Mesenteric fat pad (tissue), 1 donor: ENCODE results near the gene SIRT7. TPM values are rescaled to one million over a fixed set of nuclear protein-coding genes. Genes with fewer than 3 reads are reported as not detected.

Source experiments
- DNase-seq: peaks from one replicate; pipeline ENCODE4 v3.0.0-alpha.2; 2020; ENCODE audit warnings: low spot score
- total RNA-seq: library from RNA; stranded (reverse); fragmentation: NEBNext Ultra II Directional; extraction: Animal tissue kit (Norgen Biotek cat#: 25700); gene quantifications from one replicate; pipeline ENCODE4 v1.2.1, GENCODE V29; 2021
- donor health status: DM: yes; HTN: yes; CAD: no.

The SIRT7 gene
- total RNA-seq, 1 donor from 2014 or later: 16.9 TPM

- no peak for DNase-seq
Measured at GRCh38 chr17:81907219-81908145, 10.5 kb downstream of the SIRT7 start.

GRCh38 chr17:81906476-81907218, 11.3 kb downstream of the SIRT7 start:
- no peak for DNase-seq

GRCh38 chr17:81905993-81906392, 12.0 kb downstream of the SIRT7 start:
- no peak for DNase-seq

GRCh38 chr17:81905424-81905875, 12.5 kb downstream of the SIRT7 start:
- no peak for DNase-seq

GRCh38 chr17:81904600-81905423, 13.2 kb downstream of the SIRT7 start:
- DNase-seq: no peak

- no peak for DNase-seq
Measured at GRCh38 chr17:81903896-81904599, 13.9 kb downstream of the SIRT7 start.

GRCh38 chr17:81903415-81903831, 14.6 kb downstream of the SIRT7 start:
- no peak for DNase-seq

GRCh38 chr17:81902653-81903414, 15.1 kb downstream of the SIRT7 start:
- DNase-seq: no peak

GRCh38 chr17:81902023-81902652, 15.8 kb downstream of the SIRT7 start, which contains the start of gene NPB:
NPB (plus strand) TSS chr17:81902238; CDS start chr17:81902278, 40 bp downstream.
- no peak for DNase-seq

- no peak for DNase-seq
Measured at GRCh38 chr17:81901167-81902022, 16.6 kb downstream of the SIRT7 start.

GRCh38 chr17:81900181-81900820, 17.7 kb downstream of the SIRT7 start:
- no peak for DNase-seq

GRCh38 chr17:81899514-81900166, 18.3 kb downstream of the SIRT7 start:
- no peak for DNase-seq

GRCh38 chr17:81898885-81899284, 19.1 kb downstream of the SIRT7 start:
- no peak for DNase-seq

- DNase-seq: no peak
Measured at GRCh38 chr17:81898029-81898866, 19.7 kb downstream of the SIRT7 start.

GRCh38 chr17:81895400-81895799, 22.6 kb downstream of the SIRT7 start:
- DNase-seq: no peak

GRCh38 chr17:81891303-81891552, 26.7 kb downstream of the SIRT7 start:
- DNase-seq: no peak
